Sigmoid colon (tissue), 4 donors: ENCODE data around the gene GHDC.

Source experiments
- CTCF ChIP-seq, 4 experiments: fragments of 450-650 bp in 3 of 4; fragments of 200-600 bp in 1 of 4; IDR thresholded peaks; one replicate each; pipeline ENCODE4 v1.5.1; 2016 to 2019; ENCODE audit warnings: antibody characterized with exemption in 4 of 4, mild to moderate bottlenecking in 3 of 4, moderate library complexity in 2 of 4
- EP300 ChIP-seq, 4 donors: sonication (generic); formaldehyde crosslinking; IDR thresholded peaks; one replicate each; pipeline ENCODE4 v1.6.1; 2017; ENCODE audit warnings: antibody characterized with exemption in 4 of 4

- no peak for TF ChIP-seq CTCF (IDR thresholded peaks at IDR 0.05)
- TF ChIP-seq EP300 (IDR thresholded peaks at IDR 0.05) = no peak
These were observed 1.8 kb downstream of the GHDC start for GRCh38 chr17:42192189-42193126.
